Calu3 (cell line): Measurements from ENCODE around the gene HES2. TPM values are rescaled to one million over a fixed set of nuclear protein-coding genes. Genes with fewer than 3 reads are reported as not detected.
"Not testable (repeated sequence)": the region's sequence is repeated elsewhere in the genome, so short reads cannot be mapped to it uniquely, and the experiment has no call there.

Experiments used
- BruUV-seq: library from RNA; stranded (reverse); fragments of 400-500 nt; replicated peaks from 2 replicates; lab custom pipeline; 2021; lab: Mats Ljungman, UMichigan
- CTCF ChIA-PET: fragments of 300-600 bp; sonication (Branson Sonifier 250); formaldehyde crosslinking; loops from one replicate; lab custom pipeline; 2022; ENCODE audit warnings: antibody characterized with exemption; lab: Charles Lee
- DNase-seq: peaks from one replicate; pipeline ENCODE4 v3.0.0; 2022
- H3K27ac Mint-ChIP-seq: one replicate; pipeline ENCODE4 v1.8.0; 2022; ENCODE audit warnings: mixed read lengths; ENCODE audit not compliant: unreplicated experiment
- H3K27me3 Mint-ChIP-seq: one replicate; pipeline ENCODE4 v1.8.0; 2022; ENCODE audit warnings: mixed read lengths; ENCODE audit not compliant: unreplicated experiment
- H3K36me3 Mint-ChIP-seq: one replicate; pipeline ENCODE4 v1.8.0; 2022; ENCODE audit warnings: mild to moderate bottlenecking, moderate library complexity, mixed read lengths; ENCODE audit not compliant: insufficient read depth, unreplicated experiment
- H3K4me1 Mint-ChIP-seq: one replicate; pipeline ENCODE4 v1.8.0; 2022; ENCODE audit warnings: mild to moderate bottlenecking, low read depth, mixed read lengths; ENCODE audit not compliant: unreplicated experiment
- H3K4me3 Mint-ChIP-seq: one replicate; pipeline ENCODE4 v1.8.0; 2022; ENCODE audit warnings: mild to moderate bottlenecking, low read depth, moderate library complexity, mixed read lengths; ENCODE audit not compliant: unreplicated experiment
- H3K9me3 Mint-ChIP-seq: one replicate; pipeline ENCODE4 v1.8.0; 2022; ENCODE audit warnings: low read depth, mixed read lengths; ENCODE audit not compliant: unreplicated experiment
- CTCF ChIP-seq: fragments of 200-600 bp; IDR thresholded peaks from one replicate; pipeline ENCODE4 v1.8.0; 2022; ENCODE audit warnings: antibody characterized with exemption; ENCODE audit not compliant: unreplicated experiment
- intact Hi-C: fragments of 100-400 bp; cut with micrococcal nuclease; formaldehyde crosslinking; loops from one replicate; pipeline ENCODE4 v1.10.0; 2022; ENCODE audit not compliant: unreplicated experiment
- microRNA-seq: library from miRNA; unstranded; fragments of <30 nt; microRNA quantifications from one replicate; pipeline ENCODE4 v1.2.0, GENCODE V29; 2022
- total RNA-seq: library from RNA; stranded (reverse); gene quantifications from 2 replicates; pipeline ENCODE4 v1.2.3, GENCODE V29; 2022

Gene HES2
- total RNA-seq, 1 experiment from 2014 or later = not detected

GRCh38 chr1:6363085-6363884 is 56.4 kb downstream of the HES2 start:
- not testable (repeated sequence) for H3K4me1 Mint-ChIP-seq, H3K27me3 Mint-ChIP-seq, BruUV-seq, H3K4me3 Mint-ChIP-seq, H3K36me3 Mint-ChIP-seq, H3K27ac Mint-ChIP-seq, H3K9me3 Mint-ChIP-seq
- peak; percentile 16 for TF ChIP-seq CTCF
- DNase-seq = peak; percentile 46
- CTCF ChIA-PET = interaction anchor here (0.6 to 1.2 kb wide), 2 partner anchors 39 to 301 kb away, joined by 3 read pairs; no protein-coding TSS in a partner anchor
- intact Hi-C loops = loop anchor here (1.0 kb wide), 1 partner anchor 41 kb away; no protein-coding TSS in a partner anchor

Small RNA genes lying within 50 kb of the gene (microRNA-seq; reads per million reads assigned to microRNA genes)
- gene MIR4252 = not detected

Other genes with a start within 250 kb of the HES2 start
- 0.27 and 0.28 TPM in 2 replicates for gene CHD5, start 239.6 kb downstream of the HES2 start, total RNA-seq
- gene RPL22, start 220.3 kb downstream of the HES2 start, total RNA-seq = 256 and 259 TPM in 2 replicates
- gene RNF207, start 213.8 kb downstream of the HES2 start, total RNA-seq = 146 and 160 TPM in 2 replicates
- 54.5 and 56.2 TPM in 2 replicates for gene ICMT, start 184.0 kb downstream of the HES2 start, total RNA-seq
- gene HES3, start 175.7 kb downstream of the HES2 start, total RNA-seq = not detected in 2 replicates
- gene GPR153, start 158.8 kb downstream of the HES2 start, total RNA-seq = 3.7 and 4.7 TPM in 2 replicates
- gene ACOT7, start 26.2 kb downstream of the HES2 start, total RNA-seq = 32.1 and 36.2 TPM in 2 replicates
- gene ESPN, start 4.9 kb upstream of the HES2 start, total RNA-seq = 2.2 and 3.4 TPM in 2 replicates
- gene TNFRSF25, start 46.3 kb upstream of the HES2 start, total RNA-seq = 6.4 and 10.1 TPM in 2 replicates
- 5.1 and 7.8 TPM in 2 replicates for gene PLEKHG5, start 71.7 kb upstream of the HES2 start, total RNA-seq
- gene NOL9, start 134.6 kb upstream of the HES2 start, total RNA-seq = 27.2 and 30.4 TPM in 2 replicates
- not detected in 2 replicates for gene TAS1R1, start 135.4 kb upstream of the HES2 start, total RNA-seq
- 24.4 and 25.2 TPM in 2 replicates for gene ZBTB48, start 160.1 kb upstream of the HES2 start, total RNA-seq
- 21.8 and 23.5 TPM in 2 replicates for gene KLHL21, start 182.9 kb upstream of the HES2 start, total RNA-seq
- 14.2 and 14.5 TPM in 2 replicates for gene PHF13, start 193.8 kb upstream of the HES2 start, total RNA-seq
- gene THAP3, start 204.9 kb upstream of the HES2 start, total RNA-seq = 11.4 and 11.5 TPM in 2 replicates